GM18526 (cell line): ENCODE measurements around the gene TBX19.

Experiments used
- POLR2A ChIP-seq: IDR thresholded peaks from 3 replicates; pipeline ENCODE4 v1.6.1; 2011; ENCODE audit not compliant: insufficient read length; ENCODE audit errors: extremely low read depth

Gene TBX19

DNA sequence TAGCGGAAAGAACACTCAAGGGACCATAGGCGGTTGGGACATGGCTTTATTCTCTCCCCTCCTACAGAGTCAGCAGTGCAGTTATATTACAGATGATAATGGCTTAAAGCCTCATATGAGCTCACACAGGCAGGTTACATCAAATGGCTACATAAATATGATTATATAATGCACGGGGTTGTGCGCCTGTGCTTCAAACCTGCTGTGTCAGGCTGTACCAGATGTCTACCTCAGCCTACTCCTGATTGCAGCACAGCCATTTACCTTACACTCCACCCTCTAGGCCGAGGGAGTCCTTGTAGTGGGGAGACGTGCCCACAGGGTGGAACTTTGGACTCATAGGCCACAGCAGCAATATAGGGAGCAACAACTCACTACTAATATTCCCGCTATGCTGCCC is 16.4 kb upstream of the TBX19 start:
- no peak for TF ChIP-seq POLR2A

DNA sequence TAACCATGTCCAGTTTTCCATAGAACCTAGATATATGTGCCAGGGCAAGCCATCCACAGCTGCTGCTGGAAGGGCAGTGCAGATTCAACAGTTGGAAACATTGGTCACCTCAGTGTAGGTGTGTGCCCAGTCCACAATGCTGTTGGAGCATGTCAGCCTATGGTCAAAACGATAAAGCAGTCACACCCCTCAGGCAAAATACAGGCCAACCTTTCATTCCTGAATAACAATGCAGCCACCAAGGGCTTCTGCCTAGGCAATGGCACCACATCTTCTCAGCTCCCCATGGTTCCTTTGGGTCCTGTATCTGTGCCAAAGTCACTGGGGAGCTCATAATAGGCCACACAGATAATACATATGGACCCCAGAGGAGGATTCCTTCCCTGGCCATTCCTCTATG is 15.1 kb upstream of the TBX19 start:
- TF ChIP-seq POLR2A: no peak

- no peak for TF ChIP-seq POLR2A
These were observed 14.0 kb upstream of the TBX19 start for GRCh38 chr1:168266644-168267186.

DNA sequence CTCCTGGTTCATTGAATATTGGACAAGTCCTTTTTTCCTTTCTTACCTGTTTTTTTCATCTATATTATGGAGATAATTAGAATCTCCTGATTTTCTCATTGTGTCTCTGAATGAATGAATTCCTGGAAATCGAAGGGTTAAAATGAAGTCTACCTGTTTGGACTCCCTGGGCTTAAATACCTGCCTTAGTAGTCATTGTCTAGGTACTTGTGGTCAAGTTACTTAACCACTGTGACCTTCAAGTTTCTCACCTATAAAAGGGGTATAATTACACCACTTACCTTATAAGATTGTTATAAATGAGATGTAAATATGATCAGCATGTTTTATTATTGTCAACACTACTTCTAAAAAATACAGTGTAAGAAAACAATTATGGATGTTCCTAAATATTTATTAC is 9.0 kb upstream of the TBX19 start:
- TF ChIP-seq POLR2A: no peak

DNA sequence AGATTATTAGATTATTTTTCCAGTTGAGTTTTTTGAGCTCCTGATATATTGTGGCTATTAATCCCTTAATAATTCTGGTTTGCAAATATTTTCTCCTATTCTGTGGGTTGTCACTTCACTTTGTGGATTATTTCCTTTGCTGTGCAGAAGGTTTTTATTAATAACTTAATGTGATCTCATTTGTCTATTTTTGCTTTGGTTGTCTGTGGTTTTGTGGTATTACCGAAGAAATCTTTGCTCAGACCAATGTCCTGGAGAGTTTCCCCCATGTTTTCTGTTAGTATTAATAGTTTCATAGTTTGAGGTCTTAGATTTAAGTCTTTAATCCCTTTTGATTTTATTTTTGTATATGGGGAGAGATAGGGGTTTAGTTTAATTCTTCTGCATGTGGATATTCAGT is 7.1 kb upstream of the TBX19 start:
- TF ChIP-seq POLR2A: no peak

DNA sequence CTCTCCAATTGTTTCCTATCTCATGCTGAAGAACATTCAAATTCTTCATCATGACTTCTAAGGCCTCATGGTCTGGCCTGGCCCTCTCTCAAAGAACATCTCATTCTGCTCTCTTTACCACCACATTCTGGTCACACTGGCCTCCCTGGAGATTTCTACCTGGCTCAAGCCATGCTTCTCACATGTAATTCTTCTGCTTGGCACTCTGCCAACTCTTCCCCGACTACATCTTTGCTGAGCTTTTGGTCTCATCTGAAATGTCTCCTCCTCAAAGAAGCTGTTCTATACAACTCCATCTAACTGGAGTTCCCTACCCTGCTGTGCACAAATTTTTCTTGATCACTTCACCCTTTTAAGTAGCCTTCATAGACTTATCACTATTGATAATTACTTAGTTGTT is 1.4 kb upstream of the TBX19 start:
- TF ChIP-seq POLR2A: no peak

- no peak for TF ChIP-seq POLR2A
These were observed 1.1 kb downstream of the TBX19 start for GRCh38 chr1:168281603-168282325.

GRCh38 chr1:168285521-168285790 is 4.8 kb downstream of the TBX19 start:
- no peak for TF ChIP-seq POLR2A

DNA sequence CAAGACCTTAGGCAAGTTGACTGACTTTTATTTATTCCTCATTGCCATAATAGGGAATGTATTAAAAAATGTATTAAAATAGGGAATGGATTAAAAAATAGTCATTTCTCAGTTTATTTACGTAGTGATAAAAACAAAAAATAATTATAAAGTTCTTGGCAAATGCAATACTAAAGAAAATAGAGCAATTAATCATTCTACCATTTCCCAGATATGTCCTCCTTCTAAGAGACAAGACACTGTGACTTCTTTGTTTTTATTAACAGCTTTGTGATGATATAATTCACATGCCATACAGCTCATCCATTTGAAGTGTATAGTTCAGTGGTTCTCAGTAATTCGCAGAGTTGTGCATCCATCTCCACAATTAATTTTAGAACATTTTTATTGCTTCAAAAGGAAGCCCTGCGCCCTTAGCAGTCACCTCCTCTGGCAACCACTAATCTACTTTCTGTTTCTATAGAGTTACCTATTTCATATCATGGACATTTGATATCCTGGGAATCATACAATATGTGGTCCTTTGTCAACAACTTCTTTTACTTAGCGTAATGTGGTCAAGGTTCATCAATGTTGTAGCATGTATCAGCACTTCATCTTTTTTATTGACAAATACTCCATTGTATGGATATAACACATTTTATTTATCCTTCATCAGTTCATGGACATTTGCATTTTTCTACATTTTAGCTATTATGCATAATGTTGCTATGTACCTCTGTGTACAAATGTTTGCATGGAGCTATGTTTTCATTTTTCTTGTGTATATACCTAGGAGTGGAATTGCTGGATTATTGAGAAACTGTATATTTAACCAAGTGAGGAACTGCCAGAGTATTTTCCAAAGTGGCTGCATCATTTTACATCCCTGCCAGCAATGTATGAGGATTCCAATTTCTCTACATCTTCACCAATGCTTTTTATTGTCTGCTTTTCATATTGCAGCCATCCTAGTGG is 5.6 kb downstream of the TBX19 start:
- TF ChIP-seq POLR2A: no peak

DNA sequence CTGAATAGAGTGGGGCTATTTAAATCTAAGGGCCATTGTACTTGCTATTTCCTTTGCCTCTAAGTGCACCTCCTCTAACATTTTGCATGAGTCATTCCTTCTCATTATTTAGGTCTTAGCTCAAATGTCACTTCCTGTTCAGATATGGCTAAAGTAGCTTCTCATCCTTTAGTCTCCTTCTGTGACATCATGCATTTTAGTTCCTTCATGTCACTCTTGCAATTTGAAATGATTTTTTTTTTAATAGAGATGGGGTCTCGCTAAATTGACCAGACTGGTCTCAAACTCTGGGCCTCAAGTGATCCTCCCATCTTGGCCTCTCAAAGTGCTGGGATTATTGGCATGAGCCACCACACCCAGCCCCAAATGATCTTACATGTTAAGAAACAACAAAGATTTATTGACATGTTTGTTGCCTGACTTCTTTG is 6.6 kb downstream of the TBX19 start:
- TF ChIP-seq POLR2A: no peak

- TF ChIP-seq POLR2A: no peak
These were observed 7.8 kb downstream of the TBX19 start for GRCh38 chr1:168288311-168289052.

GRCh38 chr1:168291222-168291837 is 10.7 kb downstream of the TBX19 start:
- TF ChIP-seq POLR2A: no peak

DNA sequence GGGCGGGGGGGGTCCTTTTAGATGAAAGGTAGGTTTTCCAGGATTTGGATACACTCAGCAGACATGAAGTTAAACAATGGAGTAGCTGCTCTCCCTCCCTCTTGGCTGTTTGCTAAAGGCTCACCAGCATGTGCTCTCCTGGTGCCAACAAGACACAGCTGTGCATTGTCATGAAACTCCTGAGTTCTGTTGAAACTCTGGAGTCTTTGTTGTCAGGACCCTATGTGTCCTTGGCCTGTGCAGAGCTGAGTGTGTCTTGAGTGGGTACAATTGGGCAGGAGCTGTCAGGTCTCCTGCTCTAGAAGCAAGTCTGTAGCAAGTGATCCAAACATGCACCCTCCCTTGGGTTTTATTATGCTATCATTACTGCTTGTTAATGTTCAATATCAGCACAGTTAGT is 12.7 kb downstream of the TBX19 start:
- TF ChIP-seq POLR2A: no peak

- TF ChIP-seq POLR2A: no peak
These were observed 14.9 kb downstream of the TBX19 start for GRCh38 chr1:168295411-168296114.
